NCI-H774 (cell line): ENCODE results near the gene REN.

Experiments used
- DNase-seq: peaks from one replicate; lab custom pipeline; 2025; lab: John Stamatoyannopoulos, UW

Gene REN

GRCh38 chr1:204153667-204154066, 12.5 kb downstream of the REN start:
- DNase-seq: no peak

GRCh38 chr1:204152310-204153044, 13.7 kb downstream of the REN start:
- DNase-seq: no peak

DNA sequence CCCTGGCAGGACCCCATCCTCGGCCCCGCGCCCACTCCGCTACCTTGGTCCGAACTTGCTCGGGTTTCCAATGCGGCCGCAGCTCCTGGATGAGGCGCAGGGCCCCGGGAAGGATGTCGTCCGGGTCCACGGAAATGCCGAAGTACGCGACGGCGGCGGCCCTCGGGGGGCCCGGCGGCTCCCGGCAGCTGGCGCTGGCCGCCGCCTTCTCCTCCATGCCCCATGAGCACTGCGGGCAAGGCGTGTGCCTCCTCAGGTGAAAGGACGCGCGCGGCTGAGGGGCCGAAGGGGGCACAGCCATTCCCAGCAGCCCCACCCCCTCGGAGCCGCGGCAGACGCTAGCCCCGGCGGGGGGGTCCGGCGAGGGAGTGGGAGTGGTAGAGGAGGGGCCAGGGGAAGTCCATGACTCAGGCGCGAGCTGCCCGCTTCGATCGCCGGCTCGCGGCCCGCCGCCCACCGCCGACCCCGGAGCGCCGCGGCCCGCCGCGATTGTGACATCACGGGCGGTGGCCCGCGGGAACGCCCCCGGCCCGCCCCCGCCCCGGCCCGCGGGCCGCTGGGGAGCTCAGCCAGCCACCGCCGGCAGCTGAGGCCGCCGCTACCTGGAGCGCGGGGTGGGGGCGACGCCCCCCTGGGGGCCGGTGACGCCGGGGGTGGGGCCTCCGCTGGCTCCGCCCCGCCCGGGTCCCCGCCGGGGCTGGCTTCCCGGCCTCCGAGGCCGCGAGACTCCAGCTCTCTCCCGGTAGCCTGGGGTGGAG, 14.4 kb downstream of the REN start, which contains the start of gene ETNK2:
ETNK2 (minus strand) TSS at position 493 of the 758 bp plus-strand sequence; CDS start at position 301, 192 bp downstream.
- DNase-seq: peak; percentile 70

GRCh38 chr1:204150702-204151551, 15.2 kb downstream of the REN start:
- no peak for DNase-seq

GRCh38 chr1:204149635-204150565, 16.2 kb downstream of the REN start:
- no peak for DNase-seq

DNA sequence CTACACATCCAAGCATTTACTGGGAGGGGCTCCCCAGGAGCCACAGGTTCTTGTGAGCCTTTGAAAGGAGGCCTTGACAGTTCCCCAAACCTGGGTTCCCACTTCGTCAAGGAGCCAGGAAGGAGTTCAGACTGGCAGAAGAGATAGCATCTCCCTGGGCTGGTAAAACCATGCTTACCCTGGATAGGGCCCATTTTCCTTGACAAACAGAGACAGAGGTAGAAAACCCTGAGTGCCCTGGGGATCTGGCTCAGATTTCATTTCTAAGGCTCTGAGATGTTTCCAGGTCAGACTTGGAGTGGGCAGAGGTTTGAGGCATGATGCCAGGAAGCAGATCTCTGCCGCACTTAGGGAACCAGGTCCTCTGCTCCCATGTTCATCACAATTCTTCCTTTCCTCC, 17.0 kb downstream of the REN start:
- DNase-seq: no peak

- DNase-seq: no peak
Measured at GRCh38 chr1:204147406-204148383, 18.4 kb downstream of the REN start.

DNA sequence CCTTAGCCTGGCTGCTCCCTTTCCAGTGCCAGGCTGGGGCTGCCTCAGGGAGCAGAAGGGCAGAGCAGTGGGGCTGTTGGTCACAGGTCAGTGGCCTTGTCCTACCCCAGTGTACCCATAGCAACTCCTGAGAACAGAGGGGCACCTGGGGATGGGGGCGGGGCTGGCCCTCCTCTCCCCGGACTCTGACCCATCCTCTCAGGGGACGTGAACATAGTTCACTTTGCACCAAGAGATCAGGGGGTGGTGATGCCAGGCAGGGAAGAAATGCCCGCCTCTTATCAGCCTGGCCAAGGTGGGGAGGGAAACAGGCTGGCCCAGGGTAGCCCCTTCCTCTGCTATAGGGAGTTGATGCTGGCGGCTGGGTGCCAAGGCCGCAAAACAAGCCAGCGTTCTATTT, 19.2 kb downstream of the REN start:
- DNase-seq: no peak

DNA sequence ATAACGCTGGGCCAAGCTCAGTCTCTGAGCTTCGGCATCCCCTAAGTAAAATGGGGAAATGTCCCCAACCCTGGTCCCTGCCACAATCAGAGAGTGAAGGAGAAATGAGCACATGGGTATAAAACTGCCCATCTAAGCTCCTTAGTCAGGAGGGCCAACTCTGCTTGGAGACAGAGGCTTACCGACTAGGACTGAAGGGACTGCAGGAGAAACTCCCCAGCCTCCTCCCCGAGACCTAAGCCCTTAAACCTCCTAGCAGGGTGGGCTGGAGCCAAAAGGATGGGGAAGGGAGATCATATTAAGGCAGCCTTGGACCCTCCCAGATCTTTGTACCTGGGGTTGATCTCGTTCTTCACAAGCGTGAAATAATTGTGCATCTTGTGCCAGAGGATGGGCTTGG, 19.8 kb downstream of the REN start:
- DNase-seq: no peak

DNA sequence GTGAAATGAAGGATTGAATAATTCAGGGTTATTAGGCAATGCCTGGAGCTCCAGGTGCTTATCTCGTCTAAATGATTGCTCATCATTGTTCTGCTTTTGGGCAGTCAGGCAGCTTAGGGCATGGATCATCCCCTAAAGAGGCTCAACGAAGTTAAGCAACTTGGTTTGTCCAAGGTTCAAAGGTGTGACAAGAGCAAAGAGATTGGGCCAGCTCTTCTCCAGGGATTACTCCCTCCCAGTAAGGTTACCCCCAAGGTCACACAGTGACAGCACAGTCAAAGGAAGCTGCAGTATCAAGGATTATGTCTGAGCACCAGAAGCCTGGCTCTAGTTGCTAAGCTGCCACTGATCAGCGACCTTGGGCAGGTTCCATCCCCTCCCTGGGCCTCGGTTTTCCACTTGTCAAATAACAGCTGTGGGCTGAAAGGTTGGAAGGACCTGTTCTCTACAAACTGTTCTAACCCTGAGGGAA, 21.1 kb downstream of the REN start:
- no peak for DNase-seq

DNA sequence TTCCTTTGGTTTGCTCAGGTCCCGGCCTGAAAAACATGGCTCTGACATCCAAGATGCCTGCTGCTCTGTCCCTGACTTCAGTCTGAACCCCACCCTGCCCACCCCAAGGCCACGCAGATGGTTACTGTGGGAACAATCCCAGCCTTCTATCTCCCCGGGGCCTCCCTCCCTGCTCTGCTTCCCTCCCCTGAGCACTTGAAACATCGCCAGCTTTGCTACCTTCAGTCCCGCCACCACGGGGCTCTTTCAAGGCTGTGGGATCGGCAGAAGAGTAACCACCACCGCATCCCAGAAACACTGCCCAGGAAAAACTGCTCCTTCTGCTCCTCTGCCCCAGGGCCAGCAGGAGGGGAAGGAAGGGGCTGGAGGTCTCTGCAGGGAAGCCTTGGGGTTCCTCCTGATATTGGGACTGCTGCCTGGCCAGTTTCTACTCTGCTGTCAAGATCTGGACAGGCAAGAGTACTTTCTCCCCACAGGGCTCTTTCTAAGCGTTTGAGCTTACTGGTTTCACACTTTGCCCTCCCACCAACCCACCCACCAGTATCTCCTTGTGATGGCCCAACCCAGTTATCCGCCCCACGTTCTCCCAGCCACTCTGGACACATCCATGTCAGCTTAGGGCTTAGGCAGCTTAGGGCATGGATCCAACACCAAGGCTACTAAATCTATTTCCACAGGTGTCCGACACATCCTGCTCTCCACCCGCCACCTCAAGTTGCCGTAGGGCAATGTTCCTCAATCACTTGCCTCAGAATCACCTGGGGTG, 22.7 kb downstream of the REN start:
- DNase-seq: no peak

GRCh38 chr1:204142032-204142974, 23.8 kb downstream of the REN start:
- no peak for DNase-seq

GRCh38 chr1:204141131-204141530, 25.0 kb downstream of the REN start:
- DNase-seq: no peak

DNA sequence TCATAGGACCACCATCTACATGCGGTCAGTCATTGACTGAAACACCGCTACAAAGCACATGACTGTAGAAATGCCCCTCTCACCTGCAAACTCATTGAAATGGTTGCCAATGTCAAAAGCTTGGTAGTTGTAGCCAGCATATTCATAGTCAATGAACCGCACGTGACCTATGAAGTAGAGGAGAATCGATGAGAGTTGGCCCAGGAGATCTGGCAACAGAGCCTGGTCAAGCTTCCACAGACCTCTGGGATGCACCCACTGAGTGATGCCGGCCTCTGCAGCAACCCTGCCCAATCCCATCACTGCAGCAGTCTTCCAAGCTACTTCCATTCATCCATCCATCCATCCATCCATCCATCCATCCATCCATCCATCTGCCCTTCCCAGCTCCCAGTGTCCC, 26.2 kb downstream of the REN start:
- no peak for DNase-seq

DNA sequence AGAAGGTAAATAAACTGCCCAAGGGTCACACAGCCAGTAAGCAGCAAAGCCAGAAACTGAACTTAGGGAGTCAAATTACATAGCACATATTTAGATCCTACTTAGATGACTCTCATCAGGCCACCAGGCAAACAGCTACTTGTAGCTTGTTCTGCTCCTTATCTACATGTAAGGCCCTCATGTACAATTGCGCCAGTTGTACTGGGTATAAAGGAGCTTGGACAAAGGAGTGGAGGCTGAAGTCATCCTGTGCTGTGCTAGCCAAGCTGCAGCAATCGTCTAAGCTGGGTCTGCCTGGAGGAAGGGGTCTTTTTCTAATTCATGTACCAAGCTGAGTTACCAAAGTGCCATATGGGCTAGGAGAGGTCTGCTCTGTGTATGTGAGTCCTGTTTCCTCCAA, 27.0 kb downstream of the REN start:
- no peak for DNase-seq

DNA sequence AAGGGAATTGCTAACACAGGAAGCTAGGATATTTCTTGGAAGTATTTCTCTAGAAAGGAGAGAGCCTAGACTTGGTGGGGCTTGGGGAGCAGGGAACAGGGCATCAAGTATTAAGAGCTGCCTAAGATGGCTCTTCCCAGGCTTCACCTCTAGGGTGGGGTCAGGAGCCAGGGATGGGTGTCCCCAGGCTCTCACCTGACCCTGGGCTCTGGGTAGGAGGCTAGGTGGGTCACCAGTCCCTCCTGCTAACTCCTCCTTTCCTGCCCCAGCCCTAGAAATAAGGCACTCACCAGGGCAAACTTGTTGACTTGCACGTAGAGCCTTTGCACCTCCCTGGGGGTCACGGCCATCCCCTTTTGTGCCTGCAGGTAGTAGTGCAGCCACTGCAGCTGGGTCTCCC, 29.3 kb downstream of the REN start:
- no peak for DNase-seq

DNA sequence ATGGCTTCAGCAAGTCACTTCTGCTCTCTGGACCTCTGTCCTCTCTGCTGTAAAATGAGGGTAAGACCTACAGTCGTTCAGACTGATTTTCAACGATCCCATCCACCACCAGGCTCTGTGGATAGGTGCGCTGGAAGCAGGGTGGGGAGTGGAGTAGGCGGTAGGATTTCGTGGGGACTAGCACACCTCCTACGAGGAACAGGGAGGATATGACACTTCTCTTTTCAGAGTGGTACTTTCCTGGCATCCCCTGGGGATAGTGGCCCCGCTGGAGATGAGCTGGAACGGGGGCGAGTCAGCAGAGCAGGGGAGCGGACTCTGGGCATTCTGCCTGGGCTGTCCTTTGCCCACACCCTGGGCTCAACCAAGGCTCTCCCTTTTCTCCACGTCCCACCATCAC, 32.0 kb downstream of the REN start:
- no peak for DNase-seq

GRCh38 chr1:204132718-204133117, 33.4 kb downstream of the REN start:
- no peak for DNase-seq
